Mucosa of descending colon (tissue), 3 donors: ENCODE results near the gene BCL2L1. TPM values are rescaled to one million over a fixed set of nuclear protein-coding genes. Genes with fewer than 3 reads are reported as not detected.

Experiments used
- ATAC-seq: fragments of 200-7000 bp; cut with Tn5 transposase; one replicate; pipeline ENCODE4 v1.9.1; 2020; ENCODE audit warnings: mild to moderate bottlenecking, moderate library complexity
- DNase-seq, 3 donors: peaks; one replicate each; pipeline ENCODE4 v3.0.0-alpha.2; 2020
- H3K36me3 ChIP-seq: fragments of 200-600 bp; one replicate; pipeline ENCODE4 v1.8.0; 2021; ENCODE audit warnings: low read depth, mild to moderate bottlenecking
- H3K4me1 ChIP-seq: fragments of 200-600 bp; one replicate; pipeline ENCODE4 v1.8.0; 2021; ENCODE audit warnings: low read depth, mild to moderate bottlenecking
- H3K4me3 ChIP-seq: fragments of 200-600 bp; one replicate; pipeline ENCODE4 v1.8.0; 2021; ENCODE audit warnings: mild to moderate bottlenecking
- H3K9me3 ChIP-seq: fragments of 200-600 bp; one replicate; pipeline ENCODE4 v1.8.0; 2021; ENCODE audit warnings: mild to moderate bottlenecking
- intact Hi-C, 2 donors: fragments of 100-400 bp; cut with DNase I in 1 of 2; cut with micrococcal nuclease in 1 of 2; formaldehyde crosslinking; loops; one replicate each; pipeline versions ENCODE4 v1.11.0 to v1.11.1; 2022; cut with DNase I, micrococcal nuclease
- total RNA-seq, 3 donors: library from RNA; stranded (reverse); fragmentation: NEBNext Ultra II Directional in 2 of 3; extraction: Animal tissue kit (Norgen Biotek cat#: 25700) in 2 of 3; gene quantifications; one replicate each; pipeline versions ENCODE4 v1.2.1 to v1.2.4, GENCODE V29; 2021 to 2023
- TF ChIP-seq, protein P1 (sequence below): fragments of 200-600 bp; IDR thresholded peaks from one replicate; pipeline ENCODE4 v1.8.0; 2022; ENCODE audit warnings: antibody characterized with exemption, mild to moderate bottlenecking
- donor health status: DM: no; HTN: no; CAD: no; lungs with moderate emphysema.
- donor health status: DM: no; HTN: no; CAD: no.
- donor health status: DM: no; HTN: yes; CAD: no.

The BCL2L1 gene
- total RNA-seq, 3 donors from 2014 or later = 76.2 to 90.3 (median 78.1) TPM

DNA sequence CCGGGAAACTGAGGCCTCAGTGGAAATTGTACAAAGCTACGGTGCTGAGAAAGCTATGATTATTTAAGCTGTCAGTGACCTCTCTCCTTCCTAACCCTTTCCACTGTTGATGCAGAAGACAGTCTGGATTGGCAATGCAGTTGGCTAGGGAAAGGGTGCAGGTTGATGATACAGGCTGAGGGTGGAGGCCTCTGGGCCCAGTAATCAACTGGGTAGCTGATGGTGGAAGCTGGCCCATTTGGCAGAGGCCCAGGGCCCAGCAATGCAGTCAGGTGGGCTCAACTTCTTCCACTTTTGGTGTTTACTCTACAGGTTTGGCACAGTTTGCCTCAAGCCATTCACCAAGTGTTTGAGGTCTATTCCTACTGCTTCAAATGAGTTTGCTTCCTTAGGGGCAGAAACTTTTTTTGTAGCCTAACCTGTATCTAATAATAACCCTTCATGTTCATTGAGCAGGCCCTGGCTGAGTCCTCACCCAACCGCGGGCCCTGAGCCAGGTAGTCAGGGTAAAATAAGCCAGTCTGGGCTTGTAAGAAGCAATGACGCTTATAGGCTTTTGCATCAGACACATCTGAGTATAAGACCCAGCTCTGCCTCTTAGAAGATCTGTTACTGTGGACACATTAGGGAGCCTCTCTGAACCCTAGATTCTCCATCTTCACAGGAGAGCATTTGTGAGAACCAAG, 12.1 kb downstream of the BCL2L1 start:
- H3K36me3 ChIP-seq = no peaks in the 10 kb centered on the region
- intact Hi-C loops = no loop called here

DNA sequence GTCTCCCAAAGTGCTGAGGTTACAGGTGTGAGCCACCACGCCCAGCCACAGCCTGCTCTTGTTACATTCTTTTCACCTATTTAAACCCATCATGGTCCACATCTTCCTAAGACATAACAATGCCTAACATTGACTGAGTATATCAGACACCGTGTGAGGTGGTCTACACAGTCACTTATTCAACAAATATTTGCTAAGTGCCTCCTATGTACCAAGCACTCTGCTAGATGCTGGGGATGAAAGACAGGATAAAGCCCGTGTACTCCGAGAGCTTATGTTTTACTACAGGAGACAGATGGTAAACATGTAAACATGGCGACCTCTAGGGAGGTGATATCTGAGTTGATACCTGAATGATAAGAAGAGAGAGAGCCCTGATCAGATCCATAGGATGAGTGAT, 12.7 kb downstream of the BCL2L1 start:
- H3K36me3 ChIP-seq = no peaks in the 10 kb centered on the region
- H3K4me1 ChIP-seq = peaks cover 74% of the 10 kb centered on the region
- no peak for DNase-seq
- TF ChIP-seq, protein P1, sequence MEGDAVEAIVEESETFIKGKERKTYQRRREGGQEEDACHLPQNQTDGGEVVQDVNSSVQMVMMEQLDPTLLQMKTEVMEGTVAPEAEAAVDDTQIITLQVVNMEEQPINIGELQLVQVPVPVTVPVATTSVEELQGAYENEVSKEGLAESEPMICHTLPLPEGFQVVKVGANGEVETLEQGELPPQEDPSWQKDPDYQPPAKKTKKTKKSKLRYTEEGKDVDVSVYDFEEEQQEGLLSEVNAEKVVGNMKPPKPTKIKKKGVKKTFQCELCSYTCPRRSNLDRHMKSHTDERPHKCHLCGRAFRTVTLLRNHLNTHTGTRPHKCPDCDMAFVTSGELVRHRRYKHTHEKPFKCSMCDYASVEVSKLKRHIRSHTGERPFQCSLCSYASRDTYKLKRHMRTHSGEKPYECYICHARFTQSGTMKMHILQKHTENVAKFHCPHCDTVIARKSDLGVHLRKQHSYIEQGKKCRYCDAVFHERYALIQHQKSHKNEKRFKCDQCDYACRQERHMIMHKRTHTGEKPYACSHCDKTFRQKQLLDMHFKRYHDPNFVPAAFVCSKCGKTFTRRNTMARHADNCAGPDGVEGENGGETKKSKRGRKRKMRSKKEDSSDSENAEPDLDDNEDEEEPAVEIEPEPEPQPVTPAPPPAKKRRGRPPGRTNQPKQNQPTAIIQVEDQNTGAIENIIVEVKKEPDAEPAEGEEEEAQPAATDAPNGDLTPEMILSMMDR = no peak
- H3K9me3 ChIP-seq = no peaks in the 10 kb centered on the region
- H3K4me3 ChIP-seq = no peak overlapping the region
- intact Hi-C loops = no loop called here
- ATAC-seq = no peak

More for the DNA sequence above, 12.1 kb downstream of the BCL2L1 start:
- DNase-seq = no peak
- Histone ChIP-seq H3K4me3 (no peak overlapping the region), H3K9me3 (no peaks in the 10 kb centered on the region), H3K4me1 (peaks cover 67% of the 10 kb centered on the region)
- no peak for ATAC-seq
- TF ChIP-seq, protein P1 = no peak

DNA sequence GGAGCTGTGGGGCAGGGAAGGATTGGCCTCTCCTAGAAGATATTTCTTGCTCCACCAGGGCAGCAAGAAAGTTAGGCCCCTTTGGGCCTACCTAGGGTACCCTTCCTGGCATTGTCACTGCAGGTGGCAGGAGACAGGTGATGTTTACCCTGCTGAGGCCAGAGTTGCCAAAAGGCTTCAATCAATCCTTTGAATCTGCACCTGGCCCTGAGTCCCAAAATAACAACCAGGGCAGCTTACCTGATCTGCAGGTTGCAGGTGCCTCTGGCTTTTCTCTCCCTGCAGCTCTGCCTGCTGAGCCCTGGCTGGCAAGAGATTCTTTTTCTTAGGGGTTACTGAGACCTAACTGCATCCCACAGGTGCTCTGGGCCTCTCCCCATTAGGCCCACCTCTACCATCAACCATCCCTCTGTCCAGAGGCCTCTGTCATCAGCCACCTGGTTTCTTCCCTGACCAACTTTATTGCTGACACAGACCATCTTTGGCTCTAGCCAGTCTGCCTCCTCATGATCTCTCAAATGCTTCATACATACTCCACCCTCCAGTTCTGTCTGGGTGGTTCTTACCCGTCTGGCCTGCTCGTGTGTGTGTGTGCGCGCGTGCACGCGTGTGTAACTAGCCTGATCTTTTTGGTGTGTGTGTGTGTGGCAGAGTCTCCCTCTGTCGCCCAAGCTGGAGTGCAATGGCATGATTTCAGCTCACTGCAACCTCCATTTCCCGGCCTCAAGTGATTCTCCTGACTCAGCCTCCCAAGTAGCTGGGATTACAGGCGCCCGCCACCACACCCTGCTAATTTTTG, 13.7 kb downstream of the BCL2L1 start:
- DNase-seq = no peak

DNA sequence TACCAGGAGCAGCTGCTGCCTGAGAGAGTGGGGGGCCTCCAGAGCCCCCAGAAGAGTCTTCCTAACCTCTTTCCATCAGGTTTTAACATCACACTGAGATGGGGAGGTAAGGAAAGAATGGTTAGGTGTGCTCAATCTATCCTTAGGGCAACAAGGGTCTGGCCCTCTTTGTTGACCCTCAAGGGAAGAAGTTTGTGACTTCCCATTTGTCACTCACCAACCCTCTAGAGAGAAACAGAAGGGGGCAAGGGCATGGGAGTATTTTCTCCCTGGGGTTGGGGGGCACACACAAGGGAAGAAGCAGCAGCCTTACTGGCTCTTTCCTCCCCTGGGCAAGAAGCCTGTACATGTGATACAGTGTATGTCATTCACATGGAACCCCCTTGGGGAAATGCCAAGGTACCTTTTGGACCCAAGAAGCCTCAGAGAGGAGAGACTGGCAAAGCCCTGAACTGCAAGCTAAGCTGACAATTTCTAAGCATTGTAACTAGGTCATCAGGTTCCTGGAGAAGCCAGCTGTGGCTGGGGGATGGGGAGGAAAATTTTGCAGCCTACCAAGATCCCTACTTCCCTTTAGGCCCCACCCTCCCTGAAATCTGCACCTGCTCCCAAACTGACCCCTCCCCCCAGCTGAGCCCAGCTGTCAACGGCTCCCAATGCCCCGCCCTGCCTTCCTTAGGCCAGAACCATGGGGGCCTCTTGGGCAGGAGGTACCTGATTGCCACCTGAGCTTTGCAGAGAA, 14.5 kb downstream of the BCL2L1 start:
- Histone ChIP-seq H3K36me3 (no peaks in the 10 kb centered on the region), H3K4me3 (no peak overlapping the region), H3K4me1 (peaks cover 74% of the 10 kb centered on the region), H3K9me3 (no peaks in the 10 kb centered on the region)
- TF ChIP-seq, protein P1 = no peak
- intact Hi-C loops = no loop called here
- peak; percentile 77 to 87 (median 80) for DNase-seq
- ATAC-seq = peak; percentile 61

More for the DNA sequence above, 13.7 kb downstream of the BCL2L1 start:
- H3K4me3 ChIP-seq = no peak overlapping the region
- TF ChIP-seq, protein P1 = no peak
- H3K9me3 ChIP-seq = no peaks in the 10 kb centered on the region
- H3K36me3 ChIP-seq = no peaks in the 10 kb centered on the region
- intact Hi-C loops = no loop called here
- ATAC-seq = peak; percentile 9
- peaks cover 80% of the 10 kb centered on the region for H3K4me1 ChIP-seq

DNA sequence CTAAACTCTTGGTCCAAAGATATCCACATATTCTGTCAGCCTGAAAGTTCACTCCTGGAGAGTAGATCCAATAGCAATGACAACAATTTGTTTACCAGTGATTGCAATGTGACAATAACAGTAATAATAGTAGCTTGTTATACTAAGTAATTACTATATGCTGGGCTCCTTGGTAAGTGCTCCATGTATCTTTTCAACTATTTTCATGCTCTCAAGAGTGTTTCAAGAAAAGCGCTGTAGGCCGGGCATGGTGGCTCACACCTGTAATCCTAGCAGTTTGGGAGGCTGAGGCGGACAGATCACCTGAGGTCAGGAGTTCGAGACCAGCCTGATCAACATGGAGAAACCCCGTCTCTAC, 15.4 kb downstream of the BCL2L1 start:
- Histone ChIP-seq H3K36me3 (no peaks in the 10 kb centered on the region), H3K4me3 (no peak overlapping the region), H3K9me3 (no peaks in the 10 kb centered on the region), H3K4me1 (peaks cover 65% of the 10 kb centered on the region)
- ATAC-seq (no peak), DNase-seq (no peak)
- TF ChIP-seq, protein P1 = no peak
- intact Hi-C loops = no loop called here
